Fibroblast of skin of abdomen (primary cell): ENCODE measurements around the gene JPT2.

Experiments used
- DNase-seq: peaks from one replicate; pipeline ENCODE4 v3.0.0-alpha.2; 2013

Gene JPT2

DNA sequence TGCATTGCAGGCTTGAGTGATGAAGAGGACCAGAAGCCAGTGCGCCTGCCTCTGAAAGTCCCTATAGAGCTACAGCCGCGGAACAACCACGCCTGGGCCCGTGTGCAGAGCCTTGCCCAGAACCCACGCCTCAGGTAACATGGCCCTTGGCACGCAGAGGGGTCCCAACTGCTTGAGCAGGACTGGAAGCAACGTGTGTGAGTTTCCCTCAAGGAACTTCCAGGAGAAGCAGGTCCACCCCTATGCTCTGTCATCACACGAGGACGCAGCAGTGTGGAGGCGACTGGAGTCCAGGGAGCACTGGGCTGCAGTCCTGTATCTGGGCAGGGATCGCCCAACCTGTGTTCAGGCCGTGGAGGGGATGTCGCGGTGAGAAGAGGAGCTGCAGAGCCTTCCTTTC lies 25.1 kb upstream of the JPT2 start:
- no peak for DNase-seq

DNA sequence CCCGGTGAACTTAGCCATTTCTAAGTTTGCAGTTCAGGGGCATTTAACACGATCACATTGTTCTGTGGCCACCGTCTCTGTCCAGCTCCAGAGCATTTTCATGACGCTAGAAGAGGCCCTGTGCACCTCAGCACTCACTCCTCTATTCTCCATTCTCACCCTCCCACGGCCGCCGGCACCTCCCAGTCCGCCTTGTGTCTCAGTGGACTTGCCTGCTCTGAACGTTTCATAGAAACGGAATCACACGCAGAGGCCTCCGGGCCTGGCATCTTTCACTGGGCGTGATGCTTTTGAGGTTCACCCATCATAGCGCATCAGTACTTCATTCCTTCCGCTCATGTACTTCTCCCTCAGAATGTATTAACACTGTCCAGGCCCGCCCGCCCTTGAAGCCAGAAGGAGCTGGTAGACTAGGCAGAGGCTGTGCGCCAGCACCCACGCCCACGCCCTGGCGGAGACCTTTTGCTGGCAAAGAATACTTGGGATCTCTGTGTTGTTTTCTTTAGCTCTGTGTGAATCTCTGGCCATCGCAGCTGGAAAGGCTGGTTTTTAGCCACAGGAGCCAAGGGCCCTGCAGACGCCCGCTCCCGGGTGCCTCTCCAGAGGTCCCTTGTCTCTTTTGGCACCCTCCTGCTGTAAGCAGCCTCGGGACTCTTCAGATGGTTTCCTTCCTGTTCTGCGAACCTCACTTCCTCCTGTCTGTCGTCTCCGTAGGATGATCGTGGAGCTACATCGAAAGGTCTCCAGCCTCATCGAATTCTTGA lies 23.4 kb upstream of the JPT2 start:
- no peak for DNase-seq

DNA sequence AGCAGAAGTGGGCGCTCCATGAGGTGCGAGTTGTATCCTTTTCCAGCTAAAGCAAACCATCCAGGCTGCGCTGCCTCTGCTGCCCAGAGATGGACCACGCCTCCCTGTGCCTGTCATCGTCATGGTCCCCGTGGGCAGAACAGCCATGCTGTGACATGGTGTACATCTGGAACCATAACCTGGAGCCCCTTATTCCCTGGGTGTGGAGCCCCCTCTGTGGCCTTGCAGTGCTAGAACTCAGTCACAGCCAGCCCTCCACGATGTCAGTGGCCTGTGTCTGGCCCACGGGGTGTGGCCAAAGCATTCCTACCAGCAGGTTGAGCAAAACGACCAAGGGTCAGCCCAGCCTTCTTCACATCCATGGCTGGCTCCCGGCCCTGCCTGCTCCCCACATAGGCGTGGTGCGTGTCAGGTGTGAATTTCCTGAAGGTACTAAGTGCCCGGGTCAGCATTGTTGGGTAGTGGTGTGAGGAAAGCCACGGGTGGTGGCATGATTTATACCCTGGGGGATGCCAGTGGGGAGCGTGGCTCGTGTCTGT lies 22.7 kb upstream of the JPT2 start:
- DNase-seq, result no peak

GRCh38 chr16:1655909-1656807 lies 21.9 kb upstream of the JPT2 start:
- DNase-seq, result no peak

DNA sequence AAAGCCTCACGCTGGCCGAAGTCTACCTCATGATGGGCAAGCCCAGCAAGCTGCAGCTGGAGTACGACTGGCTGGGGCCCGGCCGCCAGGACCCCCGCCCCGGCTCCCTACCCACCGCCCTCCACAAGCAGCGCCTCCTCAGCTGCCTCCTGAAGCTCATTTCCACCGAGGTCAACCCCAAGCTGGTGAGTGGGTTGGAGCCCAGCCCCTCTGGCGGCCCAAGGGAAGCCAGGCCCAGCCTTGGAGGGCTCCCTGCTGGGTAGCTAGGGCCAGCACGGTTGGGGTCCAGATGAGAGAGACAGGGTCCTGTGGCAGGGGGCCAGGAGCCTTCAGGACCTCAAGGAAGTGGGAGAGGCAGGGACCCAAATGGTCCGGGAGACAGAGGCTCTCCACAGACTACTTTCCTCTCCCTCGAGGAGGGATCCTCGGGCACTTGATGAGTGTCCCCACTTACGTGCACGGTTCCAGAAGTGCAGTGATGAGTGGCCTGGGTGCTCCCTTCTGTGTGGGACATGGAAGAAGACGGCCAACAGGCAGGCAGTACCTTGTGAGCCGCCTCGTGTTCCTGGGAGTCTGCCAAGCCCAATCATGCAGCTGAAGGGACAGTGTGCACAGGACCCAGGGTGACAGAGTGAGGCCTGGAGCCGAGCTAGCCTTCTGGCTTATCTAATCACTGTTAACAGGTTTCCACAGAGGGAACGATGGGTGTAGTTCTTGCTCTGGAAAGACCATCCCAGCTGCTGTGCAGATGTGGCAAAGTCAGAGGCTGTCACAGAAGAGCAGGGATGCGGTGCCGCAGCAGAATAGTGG lies 21.1 kb upstream of the JPT2 start:
- DNase-seq, result no peak

DNA sequence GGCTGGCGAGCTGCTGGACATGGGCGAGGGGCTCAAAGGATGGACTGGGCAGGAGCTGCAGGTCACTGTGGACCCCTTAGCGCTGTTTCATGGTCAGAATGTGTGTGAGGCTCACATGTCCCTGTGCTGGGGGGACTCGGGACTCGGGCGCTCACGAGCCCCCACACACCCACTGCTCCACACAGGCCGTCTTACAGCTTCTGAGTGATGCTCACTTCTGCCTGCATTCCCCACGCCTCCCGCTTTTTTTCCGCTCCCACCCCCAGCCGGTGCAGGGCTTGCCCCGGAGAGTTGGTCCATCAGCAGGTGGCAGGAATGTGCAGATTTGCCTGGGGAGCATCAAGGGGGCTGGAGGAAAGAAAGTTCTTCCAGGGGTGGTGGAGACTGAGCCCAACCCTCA lies 20.2 kb upstream of the JPT2 start:
- no peak for DNase-seq

DNA sequence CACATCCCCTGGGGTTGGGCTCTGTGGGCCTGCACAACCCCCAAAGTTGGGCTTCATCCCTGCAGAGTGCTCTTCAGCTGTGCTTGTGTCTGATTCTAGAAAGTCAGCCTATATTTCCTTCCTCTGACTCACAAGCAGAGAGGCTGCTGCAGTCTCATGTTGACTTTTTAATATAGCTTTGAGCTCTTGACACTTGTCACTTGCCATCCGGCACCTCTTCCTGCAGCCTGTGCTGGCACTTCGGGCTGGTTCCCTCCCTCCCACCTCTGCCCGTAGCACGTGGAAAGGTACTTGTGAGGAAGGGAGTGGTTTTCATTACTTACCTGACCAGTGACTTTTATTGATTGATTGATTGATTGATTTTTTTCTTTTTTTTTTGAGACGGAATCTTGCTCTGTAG lies 19.0 kb upstream of the JPT2 start:
- DNase-seq, result no peak

DNA sequence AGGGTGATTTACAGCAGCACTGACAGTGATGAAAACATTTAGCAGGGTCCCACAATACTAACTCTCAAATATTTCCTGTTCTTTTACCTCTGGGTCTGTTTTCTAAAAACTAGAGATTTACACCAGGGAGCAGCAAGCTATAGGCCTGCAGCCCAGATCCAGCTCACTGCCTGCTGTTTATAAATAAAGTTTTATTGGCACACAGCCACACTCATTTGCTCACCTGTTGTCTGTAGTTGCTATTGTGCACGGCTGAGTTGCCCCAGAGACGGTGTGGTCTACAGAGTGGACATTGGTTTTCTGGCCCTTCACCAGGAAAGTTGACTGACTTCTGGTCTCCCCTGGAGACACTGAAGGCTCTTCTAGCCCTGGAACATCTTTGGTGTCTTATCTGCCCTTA lies 16.3 kb upstream of the JPT2 start:
- no peak for DNase-seq

- no peak for DNase-seq
Measured at GRCh38 chr16:1662543-1662942, 15.5 kb upstream of the JPT2 start.

- no peak for DNase-seq
Measured at GRCh38 chr16:1665829-1666228, 12.2 kb upstream of the JPT2 start.

DNA sequence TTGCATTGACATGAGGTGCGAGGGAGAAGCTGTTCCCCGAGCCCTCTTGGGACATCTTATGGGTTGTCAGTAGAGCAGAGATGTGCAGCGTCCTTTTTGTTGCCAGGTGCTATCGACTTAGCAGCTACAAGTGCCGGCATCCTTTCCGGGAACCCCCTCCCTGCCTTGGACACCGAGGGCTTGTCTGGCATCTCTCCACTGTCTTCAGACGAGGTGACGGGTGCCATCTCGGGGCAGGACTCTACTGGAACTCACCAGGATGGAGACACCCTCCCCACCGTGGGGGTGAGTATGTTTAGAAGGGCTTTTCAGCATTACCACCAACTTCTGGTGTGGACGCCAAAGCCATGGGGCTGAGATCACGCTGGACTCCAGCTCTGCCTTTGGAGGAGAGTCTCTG lies 11.8 kb upstream of the JPT2 start:
- DNase-seq, result no peak

DNA sequence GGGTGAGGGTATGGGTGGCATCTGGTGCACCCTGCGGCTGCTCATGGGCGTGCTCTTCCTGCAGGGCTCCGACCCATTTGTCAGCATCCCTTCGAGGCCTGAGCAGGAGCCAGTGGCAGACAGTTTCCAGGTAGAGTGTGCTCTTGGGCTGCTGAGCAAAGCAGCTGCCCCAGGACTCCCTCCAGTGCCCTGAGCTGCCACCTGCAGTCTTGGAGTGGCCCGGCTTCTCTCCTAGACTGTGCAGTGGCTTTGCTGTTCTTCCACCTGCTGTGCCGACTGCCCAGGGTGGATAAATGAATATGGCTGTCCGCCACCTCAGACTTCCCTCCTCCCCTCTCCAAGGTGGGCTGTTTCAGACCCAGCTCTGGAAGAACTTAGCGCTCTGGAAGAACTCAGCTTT lies 10.8 kb upstream of the JPT2 start:
- DNase-seq, result no peak

- no peak for DNase-seq
Measured at GRCh38 chr16:1667916-1668315, 10.2 kb upstream of the JPT2 start.

- DNase-seq, result no peak
Measured at GRCh38 chr16:1668612-1669319, 9.3 kb upstream of the JPT2 start.

DNA sequence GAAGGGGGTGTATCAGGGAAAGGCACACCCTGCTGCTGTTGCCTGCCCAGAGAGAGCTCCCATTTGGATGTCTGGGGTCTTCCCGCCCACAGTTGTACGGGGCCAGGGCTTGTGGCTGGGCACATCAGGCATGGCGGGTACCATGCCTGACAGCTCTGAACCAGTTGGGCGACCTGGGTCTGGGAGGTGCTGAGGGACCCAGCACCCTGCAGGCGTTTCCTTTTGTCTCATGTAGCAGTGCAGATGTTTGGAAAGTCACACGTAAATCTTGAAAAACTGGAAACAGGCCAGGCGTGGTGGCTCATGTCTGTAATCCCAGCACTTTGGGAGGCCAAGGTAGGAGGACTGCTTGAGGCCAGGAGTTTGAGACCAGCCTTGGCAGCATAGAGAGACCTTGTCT lies 8.4 kb upstream of the JPT2 start:
- DNase-seq, result no peak

DNA sequence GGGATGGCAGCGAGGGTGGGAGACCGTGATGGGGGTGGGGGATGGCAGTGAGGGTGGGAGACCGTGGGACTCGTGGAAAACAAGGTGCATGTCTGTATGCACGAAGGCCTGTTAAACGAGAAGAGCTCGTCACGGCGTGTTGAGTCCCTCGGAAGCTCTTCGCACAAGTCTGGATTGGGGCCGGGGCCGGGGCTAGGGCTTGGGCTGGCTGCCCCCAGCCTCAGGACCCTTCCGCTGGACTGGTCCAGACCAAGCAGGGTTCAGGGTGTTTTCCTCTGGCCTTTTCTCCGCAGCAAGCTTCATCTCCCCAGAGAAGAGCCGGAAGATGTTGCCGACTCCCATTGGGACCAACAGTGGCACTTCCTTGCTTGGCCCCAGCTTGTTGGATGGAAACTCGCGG lies 7.7 kb upstream of the JPT2 start:
- no peak for DNase-seq

- no peak for DNase-seq
Measured at GRCh38 chr16:1670866-1671265, 7.2 kb upstream of the JPT2 start.

GRCh38 chr16:1673424-1674151 lies 4.5 kb upstream of the JPT2 start:
- no peak for DNase-seq

- DNase-seq, result no peak
Measured at GRCh38 chr16:1674306-1674705, 3.8 kb upstream of the JPT2 start.

GRCh38 chr16:1674751-1675664 lies 3.1 kb upstream of the JPT2 start:
- DNase-seq, result peak; percentile 72
